SK-N-SH treated with all-trans-retinoic acid at 6 μM for 48 hours (cell line): ENCODE data around the gene S100A7.
A peak's percentile ranks its signal among the peaks of the same experiment; 100 is the strongest.

Source experiments
- ATAC-seq: fragments of 200-7000 bp; cut with Tn5 transposase; 3 replicates; pipeline ENCODE4 v1.9.1; 2020; ENCODE audit warnings: mild to moderate bottlenecking, moderate library complexity
- ARNTL ChIP-seq: fragments of 450-650 bp; formaldehyde crosslinking; IDR thresholded peaks from 2 replicates; pipeline ENCODE4 v1.5.0; 2020; ENCODE audit warnings: low read depth, mild to moderate bottlenecking, moderate library complexity, borderline replicate concordance
- BACH2 ChIP-seq: fragments of 250-450 bp; sonication (Bioruptor Pico); IDR thresholded peaks from 2 replicates; pipeline ENCODE4 v1.9.0; 2021; ENCODE audit warnings: mild to moderate bottlenecking, borderline replicate concordance
- CREB5 ChIP-seq: fragments of 250-450 bp; sonication (Bioruptor Pico); IDR thresholded peaks from 2 replicates; pipeline ENCODE4 v1.5.1; 2020; ENCODE audit warnings: low read depth, mild to moderate bottlenecking, moderate library complexity
- CSDC2 ChIP-seq: fragments of 250-450 bp; sonication (Bioruptor Pico); IDR thresholded peaks from 2 replicates; pipeline ENCODE4 v1.5.0; 2020; ENCODE audit warnings: mild to moderate bottlenecking, moderate library complexity
- ESRRG ChIP-seq: fragments of 250-450 bp; sonication (Bioruptor Pico); IDR thresholded peaks from 2 replicates; pipeline ENCODE4 v1.6.1; 2021; ENCODE audit warnings: mild to moderate bottlenecking
- GLIS3 ChIP-seq: fragments of 250-450 bp; sonication (Bioruptor Pico); IDR thresholded peaks from 2 replicates; pipeline ENCODE4 v1.5.0; 2020; ENCODE audit warnings: mild to moderate bottlenecking, moderate library complexity
- OSR1 ChIP-seq: fragments of 250-450 bp; sonication (Bioruptor Pico); IDR thresholded peaks from 2 replicates; pipeline ENCODE4 v1.8.0; 2022; ENCODE audit warnings: moderate library complexity, mild to moderate bottlenecking, inconsistent platforms
- POU6F1 ChIP-seq: fragments of 250-450 bp; sonication (Bioruptor Pico); IDR thresholded peaks from 2 replicates; pipeline ENCODE4 v1.8.0; 2021; ENCODE audit warnings: low read depth, mild to moderate bottlenecking, moderate library complexity, borderline replicate concordance
- SNAI2 ChIP-seq: fragments of 250-450 bp; sonication (Bioruptor Pico); IDR thresholded peaks from 2 replicates; pipeline ENCODE4 v1.5.0; 2020; ENCODE audit warnings: mild to moderate bottlenecking, moderate library complexity
- TCF4 ChIP-seq: fragments of 250-450 bp; sonication (Bioruptor Pico); IDR thresholded peaks from 2 replicates; pipeline ENCODE4 v1.8.0; 2021; ENCODE audit warnings: mild to moderate bottlenecking, moderate library complexity, borderline replicate concordance
- TOX ChIP-seq: fragments of 250-450 bp; sonication (Bioruptor Pico); IDR thresholded peaks from 2 replicates; pipeline ENCODE4 v1.8.0; 2021; ENCODE audit warnings: mild to moderate bottlenecking, moderate library complexity, borderline replicate concordance
- TSHZ2 ChIP-seq: fragments of 250-450 bp; sonication (Bioruptor Pico); IDR thresholded peaks from 2 replicates; pipeline ENCODE4 v1.5.0; 2020; ENCODE audit warnings: mild to moderate bottlenecking, moderate library complexity
- ZC3H10 ChIP-seq: fragments of 250-450 bp; sonication (Bioruptor Pico); IDR thresholded peaks from 2 replicates; pipeline ENCODE4 v1.5.1; 2021; ENCODE audit warnings: mild to moderate bottlenecking, moderate library complexity
- ZFP3 ChIP-seq: fragments of 250-450 bp; sonication (Bioruptor Pico); IDR thresholded peaks from 2 replicates; pipeline ENCODE4 v1.5.0; 2020; ENCODE audit warnings: mild to moderate bottlenecking, moderate library complexity
- ZFP30 ChIP-seq: fragments of 450-650 bp; formaldehyde crosslinking; IDR thresholded peaks from 2 replicates; pipeline ENCODE4 v1.5.0; 2022; ENCODE audit warnings: mild to moderate bottlenecking, moderate library complexity
- ZNF565 ChIP-seq: fragments of 450-650 bp; formaldehyde crosslinking; conservative IDR thresholded peaks from 2 replicates; pipeline ENCODE4 v1.5.0; 2020; ENCODE audit warnings: low read depth, mild to moderate bottlenecking, moderate library complexity
- ZNF70 ChIP-seq: fragments of 450-650 bp; formaldehyde crosslinking; IDR thresholded peaks from 2 replicates; pipeline ENCODE4 v1.5.0; 2020; ENCODE audit warnings: mild to moderate bottlenecking, moderate library complexity
- ZNF8 ChIP-seq: fragments of 450-650 bp; formaldehyde crosslinking; IDR thresholded peaks from 2 replicates; pipeline ENCODE4 v1.5.0; 2020; ENCODE audit warnings: mild to moderate bottlenecking, moderate library complexity
- TF ChIP-seq, protein P1 (sequence below): fragments of 250-450 bp; sonication (Bioruptor Pico); IDR thresholded peaks from 2 replicates; pipeline ENCODE4 v1.5.1; 2021; ENCODE audit warnings: mild to moderate bottlenecking, moderate library complexity
- TF ChIP-seq, protein P2 (sequence below): fragments of 250-450 bp; sonication (Bioruptor Pico); IDR thresholded peaks from 2 replicates; pipeline ENCODE4 v1.8.0; 2020; ENCODE audit warnings: mild to moderate bottlenecking, moderate library complexity, borderline replicate concordance

S100A7 gene

DNA sequence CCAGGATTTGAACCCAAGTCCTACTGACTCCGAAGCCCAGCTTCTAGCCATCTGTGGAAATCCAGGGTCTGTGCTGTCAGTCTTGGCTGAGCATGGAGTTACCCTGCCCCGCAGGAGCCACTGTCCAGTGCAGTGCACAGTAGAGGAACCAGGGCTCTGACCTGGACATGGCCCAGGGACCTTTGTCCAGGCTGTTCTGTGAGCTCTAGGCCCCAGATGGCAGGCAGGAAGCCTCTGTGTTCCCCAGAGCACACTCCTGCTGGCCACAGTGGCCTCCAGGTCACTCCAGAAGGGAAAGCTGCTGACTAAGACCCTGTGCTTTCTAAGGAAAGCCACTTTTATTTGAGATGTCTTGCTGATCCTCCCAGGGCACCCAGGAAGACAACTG is 30.3 kb downstream of the S100A7 start (continued):
- TF ChIP-seq OSR1 (CRISPR knock-in tag) = no peak
- TF ChIP-seq ZFP3 = no peak
- no peak for TF ChIP-seq GLIS3

DNA sequence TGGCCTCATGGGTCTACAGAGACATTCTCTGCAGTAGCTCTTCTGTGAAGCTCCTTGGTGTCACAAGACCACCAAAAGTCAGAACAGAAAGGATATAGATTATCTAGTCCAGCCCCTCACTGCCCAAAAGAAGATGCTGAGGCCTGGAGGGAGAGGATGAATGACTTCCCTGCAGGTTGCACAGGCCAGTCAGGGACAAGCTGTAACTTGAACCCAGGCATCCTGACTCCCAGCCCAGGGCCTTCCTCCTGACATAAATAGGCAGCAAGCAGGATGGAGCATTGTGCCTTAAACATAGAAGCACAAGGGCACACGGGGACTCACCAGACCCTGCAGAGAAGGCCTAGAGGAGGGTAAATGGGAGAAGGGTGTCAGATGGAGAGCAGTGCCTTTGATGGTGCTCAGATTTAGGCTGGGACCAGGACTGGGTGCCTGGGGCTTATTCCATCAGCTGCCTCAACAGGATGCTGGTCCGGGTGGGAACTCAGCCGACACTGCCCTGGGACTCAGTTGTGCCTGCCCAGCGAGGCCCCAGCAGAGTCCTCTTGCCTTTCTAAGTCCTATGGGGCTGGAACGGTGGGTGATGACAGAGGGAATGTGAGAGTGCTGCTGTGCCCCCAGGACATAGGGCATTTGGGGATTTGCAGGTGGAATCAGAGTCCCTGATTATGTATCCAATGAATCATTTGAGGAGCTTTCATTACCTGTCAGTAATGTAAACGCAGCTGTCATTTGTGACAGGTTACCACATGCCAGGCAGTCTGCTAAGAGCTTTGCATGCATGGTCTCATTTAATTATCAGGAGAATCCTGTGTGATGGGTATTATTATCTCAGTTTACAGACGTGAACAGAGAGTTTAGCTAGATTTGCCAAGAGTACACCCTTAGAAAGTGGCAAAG is 30.9 kb downstream of the S100A7 start:
- no peak for ATAC-seq
- TF ChIP-seq ESRRG (no peak), TOX (CRISPR knock-in tag) (no peak), CREB5 (CRISPR knock-in tag) (no peak), CSDC2 (CRISPR knock-in tag) (no peak), SNAI2 (CRISPR knock-in tag) (no peak)
- TF ChIP-seq, protein P1, sequence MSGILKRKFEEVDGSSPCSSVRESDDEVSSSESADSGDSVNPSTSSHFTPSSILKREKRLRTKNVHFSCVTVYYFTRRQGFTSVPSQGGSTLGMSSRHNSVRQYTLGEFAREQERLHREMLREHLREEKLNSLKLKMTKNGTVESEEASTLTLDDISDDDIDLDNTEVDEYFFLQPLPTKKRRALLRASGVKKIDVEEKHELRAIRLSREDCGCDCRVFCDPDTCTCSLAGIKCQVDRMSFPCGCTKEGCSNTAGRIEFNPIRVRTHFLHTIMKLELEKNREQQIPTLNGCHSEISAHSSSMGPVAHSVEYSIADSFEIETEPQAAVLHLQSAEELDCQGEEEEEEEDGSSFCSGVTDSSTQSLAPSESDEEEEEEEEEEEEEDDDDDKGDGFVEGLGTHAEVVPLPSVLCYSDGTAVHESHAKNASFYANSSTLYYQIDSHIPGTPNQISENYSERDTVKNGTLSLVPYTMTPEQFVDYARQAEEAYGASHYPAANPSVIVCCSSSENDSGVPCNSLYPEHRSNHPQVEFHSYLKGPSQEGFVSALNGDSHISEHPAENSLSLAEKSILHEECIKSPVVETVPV (CRISPR knock-in tag) = no peak

- peak; percentile 50; the same call in 1 of the 3 replicates for ATAC-seq
- TF ChIP-seq ARNTL (CRISPR knock-in tag) (no peak), ZNF565 (CRISPR knock-in tag) (no peak), OSR1 (CRISPR knock-in tag) (no peak)
Observed at GRCh38 chr1:153428791-153429190, 31.7 kb downstream of the S100A7 start.

DNA sequence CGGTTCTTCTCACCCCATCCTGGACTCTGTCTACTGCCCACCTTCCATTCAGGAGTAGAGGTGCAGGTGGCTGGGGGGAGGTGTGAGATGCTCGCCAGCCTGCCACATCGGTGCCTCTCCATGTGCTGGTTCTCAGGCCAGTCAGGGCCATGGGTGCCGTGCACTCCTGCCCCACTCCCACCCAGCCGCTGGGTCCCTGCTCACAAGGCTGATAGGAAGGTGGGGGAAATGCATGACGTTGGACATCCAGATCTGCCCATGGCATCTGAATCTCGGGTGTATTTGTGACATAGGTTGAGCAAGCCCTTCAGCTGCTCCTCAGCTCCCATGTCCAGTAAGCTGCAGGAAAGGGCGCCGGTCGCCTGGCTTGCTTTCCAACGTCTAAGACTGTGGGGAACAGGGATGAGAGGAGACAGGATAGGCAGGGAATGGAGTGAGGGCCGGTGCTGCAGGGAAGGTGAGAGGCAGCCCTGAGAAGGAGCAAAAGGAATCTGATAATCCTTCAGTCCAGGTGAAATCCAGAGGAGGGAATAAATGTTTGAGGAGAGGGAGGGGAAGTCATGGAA is 32.3 kb downstream of the S100A7 start:
- no peak for ATAC-seq
- TF ChIP-seq ZC3H10 (CRISPR knock-in tag) (no peak), ZFP3 (no peak), BACH2 (CRISPR knock-in tag) (no peak), TOX (CRISPR knock-in tag) (no peak), SNAI2 (CRISPR knock-in tag) (no peak), ZNF8 (CRISPR knock-in tag) (no peak), CSDC2 (CRISPR knock-in tag) (no peak), TCF4 (CRISPR knock-in tag) (no peak), TSHZ2 (no peak), POU6F1 (CRISPR knock-in tag) (no peak), ZNF70 (CRISPR knock-in tag) (no peak), ARNTL (CRISPR knock-in tag) (no peak), ZFP30 (CRISPR knock-in tag) (no peak), ESRRG (no peak), OSR1 (CRISPR knock-in tag) (no peak)
- TF ChIP-seq, protein P1 (CRISPR knock-in tag) = no peak
- TF ChIP-seq, protein P2, sequence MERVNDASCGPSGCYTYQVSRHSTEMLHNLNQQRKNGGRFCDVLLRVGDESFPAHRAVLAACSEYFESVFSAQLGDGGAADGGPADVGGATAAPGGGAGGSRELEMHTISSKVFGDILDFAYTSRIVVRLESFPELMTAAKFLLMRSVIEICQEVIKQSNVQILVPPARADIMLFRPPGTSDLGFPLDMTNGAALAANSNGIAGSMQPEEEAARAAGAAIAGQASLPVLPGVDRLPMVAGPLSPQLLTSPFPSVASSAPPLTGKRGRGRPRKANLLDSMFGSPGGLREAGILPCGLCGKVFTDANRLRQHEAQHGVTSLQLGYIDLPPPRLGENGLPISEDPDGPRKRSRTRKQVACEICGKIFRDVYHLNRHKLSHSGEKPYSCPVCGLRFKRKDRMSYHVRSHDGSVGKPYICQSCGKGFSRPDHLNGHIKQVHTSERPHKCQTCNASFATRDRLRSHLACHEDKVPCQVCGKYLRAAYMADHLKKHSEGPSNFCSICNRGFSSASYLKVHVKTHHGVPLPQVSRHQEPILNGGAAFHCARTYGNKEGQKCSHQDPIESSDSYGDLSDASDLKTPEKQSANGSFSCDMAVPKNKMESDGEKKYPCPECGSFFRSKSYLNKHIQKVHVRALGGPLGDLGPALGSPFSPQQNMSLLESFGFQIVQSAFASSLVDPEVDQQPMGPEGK = no peak
- TF ChIP-seq, all 23 proteins: peak for 0
